DMS79 treated with DMSO at 0.1 percent for 48 hours (cell line): ENCODE data around the gene ITGA7.

Experiments used
- DNase-seq: peaks from one replicate; lab custom pipeline; 2025; lab: John Stamatoyannopoulos, UW

The ITGA7 gene, protein sequence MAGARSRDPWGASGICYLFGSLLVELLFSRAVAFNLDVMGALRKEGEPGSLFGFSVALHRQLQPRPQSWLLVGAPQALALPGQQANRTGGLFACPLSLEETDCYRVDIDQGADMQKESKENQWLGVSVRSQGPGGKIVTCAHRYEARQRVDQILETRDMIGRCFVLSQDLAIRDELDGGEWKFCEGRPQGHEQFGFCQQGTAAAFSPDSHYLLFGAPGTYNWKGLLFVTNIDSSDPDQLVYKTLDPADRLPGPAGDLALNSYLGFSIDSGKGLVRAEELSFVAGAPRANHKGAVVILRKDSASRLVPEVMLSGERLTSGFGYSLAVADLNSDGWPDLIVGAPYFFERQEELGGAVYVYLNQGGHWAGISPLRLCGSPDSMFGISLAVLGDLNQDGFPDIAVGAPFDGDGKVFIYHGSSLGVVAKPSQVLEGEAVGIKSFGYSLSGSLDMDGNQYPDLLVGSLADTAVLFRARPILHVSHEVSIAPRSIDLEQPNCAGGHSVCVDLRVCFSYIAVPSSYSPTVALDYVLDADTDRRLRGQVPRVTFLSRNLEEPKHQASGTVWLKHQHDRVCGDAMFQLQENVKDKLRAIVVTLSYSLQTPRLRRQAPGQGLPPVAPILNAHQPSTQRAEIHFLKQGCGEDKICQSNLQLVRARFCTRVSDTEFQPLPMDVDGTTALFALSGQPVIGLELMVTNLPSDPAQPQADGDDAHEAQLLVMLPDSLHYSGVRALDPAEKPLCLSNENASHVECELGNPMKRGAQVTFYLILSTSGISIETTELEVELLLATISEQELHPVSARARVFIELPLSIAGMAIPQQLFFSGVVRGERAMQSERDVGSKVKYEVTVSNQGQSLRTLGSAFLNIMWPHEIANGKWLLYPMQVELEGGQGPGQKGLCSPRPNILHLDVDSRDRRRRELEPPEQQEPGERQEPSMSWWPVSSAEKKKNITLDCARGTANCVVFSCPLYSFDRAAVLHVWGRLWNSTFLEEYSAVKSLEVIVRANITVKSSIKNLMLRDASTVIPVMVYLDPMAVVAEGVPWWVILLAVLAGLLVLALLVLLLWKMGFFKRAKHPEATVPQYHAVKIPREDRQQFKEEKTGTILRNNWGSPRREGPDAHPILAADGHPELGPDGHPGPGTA

DNA sequence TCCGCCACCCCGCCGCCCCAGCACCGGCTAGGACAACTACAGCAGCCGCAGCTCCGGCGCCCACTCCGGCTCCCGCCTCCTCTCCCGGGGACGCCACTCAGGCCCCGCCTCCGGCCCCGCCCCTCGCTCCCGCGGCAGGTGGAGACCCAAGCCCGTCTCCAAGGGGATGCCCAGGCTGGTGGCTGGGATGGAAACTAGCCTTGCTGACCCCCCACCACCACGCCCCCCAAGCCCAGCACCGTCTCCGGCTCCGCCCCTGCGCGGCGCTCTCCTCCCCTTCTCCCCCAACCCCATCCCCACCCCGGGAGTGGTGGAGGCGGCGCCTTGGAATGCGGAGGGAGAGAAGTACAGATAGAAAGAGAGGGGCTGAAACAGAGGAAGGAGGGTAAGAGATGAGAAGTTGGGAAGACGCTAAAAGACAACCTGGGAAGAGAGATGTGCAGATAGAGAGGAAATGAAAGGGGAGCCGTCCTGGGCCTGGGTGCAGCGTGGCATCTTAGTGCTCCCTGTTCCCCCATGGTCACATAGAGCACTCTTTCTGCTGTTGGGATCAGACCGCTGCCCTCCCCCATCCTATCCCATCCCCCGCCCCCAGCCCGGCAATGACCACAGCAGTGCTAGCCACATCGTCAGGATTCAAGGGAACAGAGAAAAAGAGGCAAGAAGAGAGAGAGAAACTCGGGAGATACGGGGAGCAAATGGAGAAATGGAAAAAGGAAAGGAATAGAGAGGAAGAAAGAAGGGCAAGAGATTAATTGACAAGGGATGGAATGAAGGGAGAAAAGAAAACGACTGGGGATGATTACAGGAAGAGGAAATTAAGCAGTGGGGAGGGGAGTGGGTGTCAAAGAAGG is at the start of gene ITGA7:
Gene ITGA7, minus strand, starts transcription at position 64 of the 854 bp plus-strand sequence. CDS start 222 bp downstream, outside the sequence.
- DNase-seq: peak; percentile 13

- no peak for DNase-seq
These were observed 47.5 kb upstream of the ITGA7 start for GRCh38 chr12:55755246-55755645.

DNA sequence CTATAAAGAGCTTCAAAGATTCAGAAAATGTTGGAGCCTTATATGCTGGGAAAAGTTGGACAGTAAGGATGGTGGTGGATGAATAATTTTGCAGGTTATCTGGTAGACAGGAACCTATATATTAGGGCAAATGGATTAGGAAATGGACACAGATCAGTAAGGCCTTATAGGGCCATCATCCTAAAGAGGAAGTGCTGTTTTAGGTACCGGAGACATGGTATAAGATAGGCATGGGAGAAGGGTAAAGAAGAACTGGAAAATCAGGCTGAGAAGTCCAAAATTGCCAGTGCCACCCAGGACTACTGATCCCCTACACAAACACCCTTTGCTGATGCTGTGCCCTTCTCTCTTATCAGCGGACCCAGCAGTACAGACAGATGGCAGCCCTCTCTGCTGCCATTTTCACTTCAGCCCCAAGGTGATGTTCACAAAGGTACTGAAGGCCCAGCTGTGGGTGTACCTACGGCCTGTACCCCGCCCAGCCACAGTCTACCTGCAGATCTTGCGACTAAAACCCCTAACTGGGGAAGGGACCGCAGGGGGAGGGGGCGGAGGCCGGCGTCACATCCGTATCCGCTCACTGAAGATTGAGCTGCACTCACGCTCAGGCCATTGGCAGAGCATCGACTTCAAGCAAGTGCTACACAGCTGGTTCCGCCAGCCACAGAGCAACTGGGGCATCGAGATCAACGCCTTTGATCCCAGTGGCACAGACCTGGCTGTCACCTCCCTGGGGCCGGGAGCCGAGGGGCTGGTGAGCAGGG is 40.7 kb upstream of the ITGA7 start:
- DNase-seq: no peak

DNA sequence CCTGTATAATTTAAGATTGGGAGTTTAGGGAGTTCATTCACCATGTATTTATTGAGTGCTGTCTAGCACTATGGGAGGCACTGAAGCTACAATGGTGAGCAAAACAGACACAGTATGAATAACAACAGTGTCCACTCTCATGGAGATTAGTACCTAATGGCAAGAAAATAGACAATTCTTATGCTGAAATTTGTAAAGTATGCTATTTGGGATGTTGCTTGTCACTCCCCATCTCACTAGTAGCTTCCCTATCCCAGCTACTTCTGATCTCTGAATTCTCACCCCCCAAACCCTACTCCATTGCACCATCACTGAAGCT is 39.2 kb upstream of the ITGA7 start:
- DNase-seq: no peak

DNA sequence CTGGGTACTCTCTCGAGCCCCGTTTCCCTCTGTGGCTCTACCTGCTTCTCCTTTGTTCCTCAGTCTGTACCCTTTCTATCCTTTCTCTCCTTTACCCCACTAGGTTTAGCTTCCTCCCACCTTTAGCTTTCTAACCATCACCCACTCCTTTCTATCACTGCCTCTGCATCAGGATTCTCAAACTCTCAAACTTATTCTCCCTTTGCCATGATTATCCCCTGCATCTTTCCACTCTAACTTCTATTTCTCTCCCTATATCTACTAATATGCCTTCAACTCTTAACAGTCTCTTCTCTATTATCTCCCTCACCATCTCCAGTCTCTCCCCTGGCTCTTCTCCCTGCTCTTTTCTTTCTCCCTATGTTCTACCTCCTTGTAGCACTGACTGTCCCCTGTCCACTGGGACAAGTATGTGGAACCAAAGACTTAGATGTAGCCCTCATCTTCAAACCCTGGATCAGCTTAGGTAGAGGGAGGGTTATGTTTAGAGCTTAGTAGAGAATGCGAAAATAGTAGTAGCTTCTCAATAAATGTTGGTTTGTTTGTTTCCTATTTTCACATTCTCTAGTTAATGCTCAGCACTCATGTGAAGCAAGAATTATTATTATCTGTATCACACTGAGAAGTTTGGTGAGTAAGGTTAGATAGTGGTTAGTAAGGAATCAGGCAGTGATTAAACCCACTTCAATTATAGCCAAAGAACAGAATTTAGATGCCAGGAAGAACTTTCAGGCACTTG is 38.6 kb upstream of the ITGA7 start:
- no peak for DNase-seq

DNA sequence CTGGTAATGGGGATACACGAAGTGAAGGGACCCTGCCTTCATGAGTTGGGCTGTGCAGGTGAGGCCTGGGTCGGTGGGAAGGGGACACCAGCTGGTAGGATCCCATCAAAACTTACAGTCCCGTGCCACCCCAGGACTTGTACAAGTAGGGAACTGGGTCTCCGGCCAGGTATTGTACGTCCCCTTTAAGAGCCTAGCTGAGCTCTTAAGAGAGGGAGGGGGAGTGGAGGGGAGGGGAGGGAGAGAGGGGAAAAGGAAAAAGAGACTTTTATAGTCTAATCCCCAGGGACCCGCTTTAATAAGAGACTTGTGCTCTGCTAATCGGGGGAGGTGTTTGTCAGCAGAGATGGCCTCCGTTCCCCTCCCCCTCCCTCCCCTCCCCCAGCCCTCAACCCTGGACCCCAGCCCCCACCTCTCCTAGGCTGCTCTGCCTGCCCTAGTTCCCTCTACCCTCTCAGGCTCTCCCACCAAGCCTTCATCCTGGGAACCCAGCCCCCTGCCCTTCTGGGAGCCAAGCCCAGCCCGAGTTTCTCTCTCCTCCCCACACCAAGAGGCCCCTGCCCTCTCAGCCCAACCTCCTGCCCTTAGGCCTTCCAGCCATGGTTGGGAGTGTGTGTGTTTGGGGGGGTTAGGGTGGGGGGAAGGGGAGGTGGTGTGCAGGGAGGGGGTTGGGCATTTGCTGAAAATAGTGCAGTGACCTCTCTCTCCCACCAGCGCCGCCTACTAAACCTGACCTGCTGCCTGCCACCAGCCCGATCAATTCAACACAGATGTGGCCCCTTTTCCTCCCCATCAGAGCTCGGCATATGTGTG is 37.9 kb upstream of the ITGA7 start:
- peak; percentile 52 for DNase-seq

DNA sequence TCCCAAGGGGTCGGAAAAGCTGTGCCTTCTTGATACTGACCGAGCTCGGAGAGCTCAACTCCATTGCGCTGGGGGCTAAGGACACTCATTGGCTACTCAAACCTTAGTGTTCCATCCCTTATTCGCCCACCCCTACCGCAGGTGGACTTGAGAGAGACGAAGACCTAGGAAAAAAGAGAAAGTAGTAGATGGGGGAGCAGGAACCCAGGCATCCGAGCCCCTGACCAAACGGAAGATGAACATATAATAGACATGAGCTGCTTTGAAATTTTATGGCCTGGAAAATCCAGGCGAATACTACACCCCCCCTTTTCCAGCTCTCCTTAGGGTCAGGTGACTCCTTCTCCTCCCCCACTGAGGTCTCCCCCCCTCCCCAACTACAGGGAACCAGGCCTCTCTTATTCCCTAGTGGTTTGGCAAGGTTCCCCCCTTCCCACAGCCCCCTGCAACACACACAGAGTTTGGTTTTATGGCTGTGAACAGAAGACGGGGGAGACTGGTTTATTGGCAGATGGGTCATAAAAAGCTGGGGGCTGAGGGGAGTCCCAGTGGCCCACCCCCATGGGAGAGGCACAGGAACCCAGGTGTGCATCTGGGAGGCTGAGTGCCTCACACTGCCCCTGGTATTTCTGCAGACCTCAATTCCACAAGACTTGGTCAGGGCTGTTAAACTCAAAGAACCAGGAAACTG is 36.8 kb upstream of the ITGA7 start:
- no peak for DNase-seq

- no peak for DNase-seq
These were observed 36.0 kb upstream of the ITGA7 start for GRCh38 chr12:55743406-55744339.

DNA sequence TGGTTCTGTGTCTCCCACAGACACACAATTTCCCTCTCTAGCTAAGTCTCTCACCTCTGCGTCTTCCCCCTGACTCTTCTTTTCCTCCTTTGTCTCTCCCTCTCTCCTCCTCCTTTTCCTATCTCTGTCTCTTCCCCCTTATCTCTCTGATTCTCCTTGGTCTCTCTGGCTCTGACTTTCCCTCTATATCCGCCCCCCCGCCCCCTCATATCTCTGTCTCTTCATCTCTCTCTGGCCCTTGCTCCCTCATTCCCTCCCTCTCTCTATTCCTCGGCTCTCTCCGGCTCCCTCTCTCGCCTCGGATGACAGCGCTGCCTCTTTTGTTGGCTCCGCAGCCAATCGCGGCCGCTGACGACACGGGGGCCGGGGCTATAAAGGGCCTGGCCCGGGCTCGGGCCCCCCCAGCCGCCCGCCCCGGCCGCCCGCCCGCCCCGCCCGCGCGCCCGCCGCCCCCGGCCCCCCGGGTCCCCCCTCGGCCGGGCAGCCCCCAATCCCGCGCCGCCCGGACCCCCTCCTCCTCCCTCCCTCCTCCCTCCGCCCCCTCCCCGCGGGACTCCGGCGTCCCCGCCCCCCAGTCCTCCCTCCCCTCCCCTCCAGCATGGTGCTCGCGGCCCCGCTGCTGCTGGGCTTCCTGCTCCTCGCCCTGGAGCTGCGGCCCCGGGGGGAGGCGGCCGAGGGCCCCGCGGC is 35.2 kb upstream of the ITGA7 start, which contains the start of gene GDF11:
Gene GDF11, plus strand, starts transcription at position 404 of the 687 bp plus-strand sequence. Its CDS starts 195 bp downstream, at position 599.
- peak; percentile 50 for DNase-seq

- no peak for DNase-seq
These were observed 34.4 kb upstream of the ITGA7 start for GRCh38 chr12:55741931-55742680.

- DNase-seq: no peak
These were observed 31.3 kb upstream of the ITGA7 start for GRCh38 chr12:55739025-55739378.

DNA sequence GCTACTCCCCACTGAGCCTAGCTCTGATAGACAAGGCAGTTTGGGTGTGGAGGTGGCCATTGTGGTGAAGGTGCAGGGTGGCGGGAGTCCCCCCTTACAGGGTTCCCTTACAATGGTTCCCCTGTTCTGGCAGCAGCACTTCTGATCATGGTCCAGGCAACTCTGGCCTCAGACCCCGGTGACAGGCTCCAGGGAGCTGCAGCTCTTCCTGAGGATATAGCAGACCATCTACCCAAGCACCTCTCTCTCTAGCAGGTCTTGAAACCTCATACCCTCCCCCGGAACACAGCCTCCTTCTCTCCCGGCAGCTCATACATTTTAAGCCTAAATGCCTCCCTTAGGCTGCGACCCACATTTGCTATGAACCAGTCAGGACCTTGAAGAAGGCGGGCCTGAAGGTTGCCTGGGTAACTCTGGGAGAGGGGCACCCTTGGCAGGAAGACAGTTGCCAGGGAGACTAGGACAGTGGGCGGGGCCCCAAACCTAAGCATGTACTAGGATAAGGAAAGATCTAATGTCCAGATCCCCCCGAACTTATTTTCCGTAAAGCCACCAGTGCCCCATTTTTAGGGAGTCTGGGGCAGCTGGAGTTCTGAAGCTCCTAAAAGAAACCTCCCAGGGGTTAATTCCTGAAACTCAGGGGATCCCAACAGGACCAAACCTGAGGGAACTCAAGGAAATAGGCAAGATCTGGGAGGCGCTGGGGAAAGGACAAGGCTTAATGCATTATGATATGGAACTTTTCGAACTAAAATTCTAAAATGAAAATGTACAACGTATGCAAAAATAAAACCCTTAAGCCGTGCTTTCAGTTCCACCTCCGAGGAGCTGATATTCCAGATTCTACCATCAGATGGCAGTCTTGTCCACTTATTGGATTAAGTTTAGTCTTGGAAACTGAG is 30.7 kb upstream of the ITGA7 start:
- DNase-seq: peak; percentile 62

- no peak for DNase-seq
These were observed 29.9 kb upstream of the ITGA7 start for GRCh38 chr12:55737581-55738122.

- DNase-seq: peak; percentile 44
These were observed 29.3 kb upstream of the ITGA7 start for GRCh38 chr12:55736780-55737580.
